HUES6 (cell line): ENCODE results near the gene ADAP1.
"Not testable (repeated sequence)": the region's sequence is repeated elsewhere in the genome, so short reads cannot be mapped to it uniquely, and the experiment has no call there.

Experiments
- H3K27ac ChIP-seq: 2 replicates; pipeline ENCODE4 v1.7.0; 2013; ENCODE audit warnings: low read depth, mild to moderate bottlenecking, low read length, inconsistent platforms
- H3K27me3 ChIP-seq: 2 replicates; pipeline ENCODE4 v1.6.1; 2013; ENCODE audit warnings: low read length; ENCODE audit not compliant: control insufficient read depth, insufficient read depth
- H3K36me3 ChIP-seq: 2 replicates; pipeline ENCODE4 v1.6.1; 2013; ENCODE audit warnings: low read length; ENCODE audit not compliant: control insufficient read depth, insufficient read depth
- H3K4me1 ChIP-seq: 2 replicates; pipeline ENCODE4 v1.6.1; 2013; ENCODE audit warnings: low read length; ENCODE audit not compliant: control insufficient read depth, insufficient read depth
- H3K4me3 ChIP-seq: 2 replicates; pipeline ENCODE4 v1.5.1; 2013; ENCODE audit warnings: low read depth, low read length
- H3K9ac ChIP-seq: one replicate; pipeline ENCODE4 v1.6.1; 2013; ENCODE audit warnings: mild to moderate bottlenecking, low read length
- H3K9me3 ChIP-seq: 2 replicates; pipeline ENCODE4 v1.6.1; 2013; ENCODE audit warnings: low read depth, low read length; ENCODE audit not compliant: control insufficient read depth, insufficient read depth

The ADAP1 gene

DNA sequence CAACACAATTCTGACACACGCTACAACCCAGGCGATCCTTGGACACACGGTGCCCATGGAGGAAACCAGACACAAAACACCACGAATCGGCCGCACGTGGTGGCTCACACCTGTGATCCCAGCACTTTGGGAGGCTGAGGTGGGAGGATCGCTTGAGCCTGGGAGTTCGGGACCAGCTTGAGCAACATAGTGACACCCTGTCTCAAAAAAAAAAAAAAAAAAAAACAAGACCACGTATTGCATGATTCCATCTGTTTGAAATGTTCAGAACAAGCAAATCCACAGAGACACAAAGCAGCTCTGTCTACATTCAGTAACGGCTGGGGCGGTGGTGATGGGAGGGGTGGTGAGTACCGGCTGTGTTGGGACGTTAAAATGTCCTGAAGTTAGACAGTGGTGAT, 25.2 kb downstream of the ADAP1 start:
- Histone ChIP-seq H3K4me1 (no peaks in the 10 kb centered on the region), H3K9ac (no peak overlapping the region)

DNA sequence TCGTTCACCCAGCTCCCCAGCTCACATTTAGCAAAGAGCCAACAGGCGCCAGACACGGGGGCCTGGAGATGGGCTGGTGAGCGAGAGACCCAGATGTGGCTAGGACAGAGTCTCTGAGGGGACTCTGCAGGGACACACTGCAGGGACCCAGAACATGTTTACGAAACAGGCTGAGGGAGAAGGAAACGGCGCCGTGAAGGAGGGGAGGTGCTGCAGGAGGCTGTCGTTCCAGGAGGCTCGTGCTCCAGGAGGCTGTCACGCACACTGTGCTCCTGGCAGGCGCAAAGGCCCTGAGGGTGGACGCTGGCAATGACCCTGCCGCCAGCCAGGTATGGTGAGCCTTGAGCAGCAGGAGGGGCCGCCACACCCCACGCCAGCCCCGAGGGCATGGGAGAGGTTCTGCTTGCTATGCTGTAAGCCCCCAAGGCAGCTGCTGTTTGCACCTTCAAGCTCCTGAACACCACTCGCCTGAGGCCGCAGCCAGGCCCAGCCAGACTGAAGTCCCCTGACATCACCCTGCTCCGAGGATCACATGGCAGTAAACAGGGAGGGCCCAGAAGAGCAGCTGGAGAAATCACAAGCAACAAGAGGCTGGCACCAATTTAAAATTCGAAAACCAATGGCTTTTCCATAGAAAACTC, 27.3 kb downstream of the ADAP1 start:
- H3K9ac ChIP-seq: no peak overlapping the region
- H3K4me1 ChIP-seq: peaks cover 10% of the 10 kb centered on the region; the same call in 1 of the 2 replicates
- H3K27me3 ChIP-seq: no peaks in the 10 kb centered on the region
- H3K27ac ChIP-seq: no peak overlapping the region
- no peak overlapping the region for H3K4me3 ChIP-seq
- H3K36me3 ChIP-seq: no peaks in the 10 kb centered on the region
- no peaks in the 10 kb centered on the region for H3K9me3 ChIP-seq

More for the DNA sequence above, 25.2 kb downstream of the ADAP1 start:
- no peak overlapping the region for H3K27ac ChIP-seq
- H3K4me3 ChIP-seq: no peak overlapping the region
- no peaks in the 10 kb centered on the region for H3K36me3 ChIP-seq
- no peaks in the 10 kb centered on the region for H3K27me3 ChIP-seq
- H3K9me3 ChIP-seq: no peaks in the 10 kb centered on the region

DNA sequence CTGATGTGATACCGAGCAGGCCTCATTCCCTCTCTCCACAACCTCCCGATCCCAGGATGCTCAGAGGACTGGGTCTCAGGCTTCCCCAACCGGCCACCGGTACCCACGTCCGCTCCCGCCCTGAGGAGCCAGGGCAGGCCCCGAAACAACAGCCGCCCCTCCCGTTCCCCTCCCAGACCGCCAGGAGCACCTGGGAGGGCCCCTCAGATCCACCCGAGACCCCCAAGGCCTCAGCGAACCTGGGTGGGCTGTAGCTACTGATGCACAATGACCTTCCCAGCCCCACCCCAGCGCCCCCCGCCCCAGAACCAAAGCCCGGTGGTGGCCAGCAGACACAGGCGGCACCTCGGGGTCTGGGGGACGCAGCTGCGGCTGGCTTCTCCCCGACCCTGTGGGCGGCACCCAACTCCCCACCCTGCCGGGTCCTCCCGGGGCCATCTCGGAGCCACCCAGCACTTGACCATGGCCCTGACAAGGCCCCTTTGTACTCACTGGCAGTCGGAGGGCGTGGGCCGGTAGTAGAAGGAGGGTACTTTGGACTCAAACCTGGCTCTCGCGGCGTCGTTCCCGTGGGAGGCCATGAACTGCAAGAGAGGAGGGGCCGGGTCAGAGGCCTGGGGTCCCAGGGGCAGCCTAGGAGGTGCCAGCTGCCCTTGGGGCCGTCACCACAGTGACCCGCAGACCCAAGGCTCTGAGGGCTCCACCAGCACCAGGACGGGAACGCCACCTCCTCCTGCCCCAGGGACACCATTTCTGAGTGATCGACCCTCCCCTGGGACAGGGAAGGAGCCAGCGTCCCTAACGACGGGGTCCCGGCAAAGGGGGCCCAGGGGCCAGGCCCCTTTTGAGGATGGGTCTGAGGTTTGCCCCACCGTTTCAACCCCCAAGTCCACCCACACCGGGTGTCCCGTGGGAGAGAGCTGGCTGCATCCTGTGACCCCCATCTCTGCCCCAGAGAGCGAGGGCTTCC, 28.1 kb downstream of the ADAP1 start:
- H3K27me3 ChIP-seq: no peaks in the 10 kb centered on the region
- H3K4me3 ChIP-seq: no peak overlapping the region
- H3K27ac ChIP-seq: no peak overlapping the region
- no peak overlapping the region for H3K9ac ChIP-seq
- peaks cover 10% of the 10 kb centered on the region; the same call in 1 of the 2 replicates for H3K4me1 ChIP-seq
- H3K9me3 ChIP-seq: no peaks in the 10 kb centered on the region
- H3K36me3 ChIP-seq: no peaks in the 10 kb centered on the region

DNA sequence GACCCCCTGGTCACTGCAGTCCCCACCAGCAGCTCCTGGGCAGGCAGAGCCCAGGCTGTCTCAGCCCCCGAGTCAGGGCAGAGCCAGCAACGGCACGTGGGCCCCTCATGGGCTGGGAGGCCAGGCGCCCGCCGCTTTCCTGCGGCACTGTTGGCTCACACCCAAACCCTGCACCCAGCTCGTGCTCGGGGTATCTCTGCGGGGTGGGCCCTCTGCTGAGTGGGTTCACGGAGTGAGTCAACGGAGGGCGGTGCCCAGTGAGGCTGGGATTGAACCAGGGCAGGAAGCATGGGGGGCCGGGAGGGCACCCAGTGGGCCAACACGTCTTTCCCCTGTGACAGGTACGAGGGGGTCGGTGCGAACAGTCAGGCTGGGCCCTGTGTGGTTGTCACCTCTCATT, 28.9 kb downstream of the ADAP1 start:
- no peak overlapping the region for H3K27ac ChIP-seq
- H3K36me3 ChIP-seq: no peaks in the 10 kb centered on the region
- H3K4me1 ChIP-seq: peaks cover 10% of the 10 kb centered on the region; the same call in 1 of the 2 replicates
- H3K9ac ChIP-seq: no peak overlapping the region
- no peaks in the 10 kb centered on the region for H3K27me3 ChIP-seq
- H3K9me3 ChIP-seq: no peaks in the 10 kb centered on the region
- no peak overlapping the region for H3K4me3 ChIP-seq

DNA sequence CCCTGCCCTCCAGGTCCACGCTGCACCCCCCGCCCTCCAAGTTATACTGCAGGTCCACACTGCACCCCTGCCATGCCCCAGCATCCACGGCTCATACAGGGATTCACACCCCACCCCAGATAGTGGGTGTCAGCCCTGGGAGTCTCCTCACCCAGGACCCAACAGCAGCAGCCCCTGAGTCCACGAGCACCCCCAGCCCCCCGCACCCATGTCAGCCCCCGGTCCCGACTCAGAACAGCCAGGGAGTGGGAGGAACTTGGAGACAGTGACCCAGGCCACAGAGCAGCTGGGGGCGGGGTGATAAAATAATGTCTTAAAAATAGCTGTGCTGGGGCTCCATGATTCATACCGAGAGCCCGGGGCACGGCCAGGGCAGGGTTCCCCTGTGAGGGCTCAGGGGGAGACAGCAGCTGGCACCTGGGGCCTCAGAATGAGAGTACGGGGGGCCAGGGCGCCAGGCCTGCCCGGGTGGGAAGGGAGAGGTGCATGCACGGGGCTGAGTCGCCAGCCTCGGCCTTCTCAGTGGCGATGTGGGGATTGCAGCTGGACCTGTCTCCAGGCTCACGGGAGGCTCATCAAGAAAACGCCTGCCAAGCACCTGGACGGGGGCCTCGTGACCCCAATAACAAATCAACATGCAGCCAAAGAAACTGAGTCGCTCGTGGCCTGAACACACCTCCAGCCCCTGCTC, 29.8 kb downstream of the ADAP1 start:
- Histone ChIP-seq H3K27me3 (no peaks in the 10 kb centered on the region), H3K36me3 (no peaks in the 10 kb centered on the region), H3K4me1 (peaks cover 10% of the 10 kb centered on the region; the same call in 1 of the 2 replicates), H3K4me3 (no peak overlapping the region), H3K9me3 (no peaks in the 10 kb centered on the region), H3K9ac (no peak overlapping the region), H3K27ac (no peak overlapping the region)

DNA sequence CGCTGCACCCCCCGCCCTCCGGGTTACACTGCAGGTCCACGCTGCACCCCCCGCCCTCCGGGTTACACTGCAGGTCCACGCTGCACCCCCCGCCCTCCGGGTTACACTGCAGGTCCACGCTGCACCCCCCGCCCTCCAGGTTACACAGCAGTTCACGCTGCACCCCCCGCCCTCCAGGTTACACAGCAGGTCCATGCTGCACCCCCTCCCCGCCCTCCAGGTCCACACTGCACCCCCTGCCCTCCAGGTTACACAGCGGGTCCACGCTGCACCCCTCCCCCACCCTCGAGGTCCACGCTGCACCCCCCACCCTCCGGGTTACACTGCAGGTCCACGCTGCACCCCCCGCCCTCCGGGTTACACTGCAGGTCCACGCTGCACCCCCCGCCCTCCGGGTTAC, 30.4 kb downstream of the ADAP1 start:
- H3K9me3 ChIP-seq, H3K36me3 ChIP-seq, H3K9ac ChIP-seq, H3K4me1 ChIP-seq, H3K27ac ChIP-seq, H3K27me3 ChIP-seq, H3K4me3 ChIP-seq: not testable (repeated sequence)

DNA sequence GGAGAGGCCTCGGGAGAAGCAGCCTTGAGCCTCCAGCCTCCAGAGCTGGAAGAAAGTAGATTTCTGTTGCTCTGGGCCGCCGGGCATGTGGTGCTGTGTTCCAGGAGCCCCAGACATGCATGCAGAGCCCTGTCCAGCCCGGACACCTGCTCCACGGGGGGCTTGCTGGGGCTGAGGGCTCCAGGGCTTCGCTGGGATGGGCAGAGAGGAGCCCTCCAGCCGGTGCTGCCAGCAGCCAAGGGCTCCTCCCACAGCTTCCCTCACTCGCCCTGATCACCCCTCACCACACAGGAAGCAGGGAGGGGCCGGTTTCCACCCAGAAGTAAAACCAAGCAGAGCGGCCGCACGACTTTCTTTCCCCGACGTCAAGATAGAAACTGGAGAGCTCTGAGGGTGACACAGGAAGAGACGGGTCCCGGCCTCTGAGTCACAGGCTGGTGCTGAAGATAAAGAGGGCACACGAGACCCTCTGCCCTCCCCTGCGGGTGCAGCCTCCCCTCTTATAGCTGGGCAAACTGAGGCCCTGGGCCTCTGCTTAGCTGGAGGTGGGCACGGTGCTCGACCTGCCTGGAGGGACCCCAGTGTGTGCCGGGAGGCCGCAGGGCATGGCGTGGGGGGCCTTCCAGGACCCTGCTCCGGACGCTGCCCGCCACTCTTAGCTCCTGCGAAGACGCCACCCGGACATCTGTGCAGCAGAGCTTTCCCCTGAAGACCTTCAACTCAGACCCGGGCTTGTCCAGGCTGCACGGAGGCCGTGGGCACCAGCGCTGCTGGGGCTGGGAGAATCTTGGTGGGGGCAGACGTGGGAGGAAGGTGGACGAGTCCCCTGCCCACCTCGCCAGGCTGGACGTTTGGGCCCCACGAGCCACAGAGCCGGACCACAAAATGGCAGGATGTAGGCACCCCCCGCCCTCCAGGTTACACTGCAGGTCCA, 31.1 kb downstream of the ADAP1 start:
- Histone ChIP-seq H3K27me3 (no peaks in the 10 kb centered on the region), H3K9me3 (no peaks in the 10 kb centered on the region), H3K36me3 (no peaks in the 10 kb centered on the region), H3K9ac (no peak overlapping the region), H3K27ac (no peak overlapping the region), H3K4me1 (peaks cover 10% of the 10 kb centered on the region; the same call in 1 of the 2 replicates), H3K4me3 (no peak overlapping the region)

DNA sequence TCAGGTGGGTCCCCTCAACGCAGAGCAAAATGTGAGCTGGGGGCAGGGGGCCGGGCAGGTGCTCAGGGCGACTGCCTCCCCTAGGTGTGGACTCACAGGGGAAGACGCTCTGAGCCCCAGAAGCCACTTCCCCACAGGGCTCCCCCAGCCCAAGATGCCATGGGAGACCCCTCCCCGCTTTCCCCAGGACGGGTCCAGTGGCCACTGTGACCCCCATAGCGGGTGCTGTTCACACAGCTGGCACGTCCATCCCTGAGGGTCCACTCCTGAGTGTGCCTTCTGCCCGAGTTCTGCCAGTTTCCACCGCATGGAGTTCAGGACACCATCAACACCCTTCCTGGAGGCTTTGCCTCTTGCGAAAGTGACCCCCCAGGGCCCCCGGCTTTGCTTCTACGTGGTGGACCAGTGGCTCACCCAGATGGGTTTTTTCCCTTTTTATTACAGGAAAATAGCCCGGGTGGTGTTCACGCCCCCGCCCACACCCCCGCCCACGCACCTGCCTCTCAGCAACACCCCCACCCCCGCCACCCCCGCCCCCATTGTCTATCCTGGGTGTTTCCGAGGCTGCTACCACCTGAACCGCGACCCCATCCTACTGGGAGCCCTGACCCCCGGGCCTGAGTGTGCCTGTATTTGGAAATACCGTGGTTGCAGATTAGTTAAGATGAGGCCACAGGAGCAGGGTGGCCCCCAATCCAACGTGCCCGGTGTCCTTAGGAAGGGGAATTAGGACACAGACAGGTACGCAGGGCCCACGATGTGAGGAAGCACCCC, 32.0 kb downstream of the ADAP1 start:
- H3K27ac ChIP-seq: no peak overlapping the region
- H3K9ac ChIP-seq: no peak overlapping the region
- H3K36me3 ChIP-seq: no peaks in the 10 kb centered on the region
- peaks cover 10% of the 10 kb centered on the region; the same call in 1 of the 2 replicates for H3K4me1 ChIP-seq
- no peak overlapping the region for H3K4me3 ChIP-seq
- H3K27me3 ChIP-seq: no peaks in the 10 kb centered on the region
- no peaks in the 10 kb centered on the region for H3K9me3 ChIP-seq

DNA sequence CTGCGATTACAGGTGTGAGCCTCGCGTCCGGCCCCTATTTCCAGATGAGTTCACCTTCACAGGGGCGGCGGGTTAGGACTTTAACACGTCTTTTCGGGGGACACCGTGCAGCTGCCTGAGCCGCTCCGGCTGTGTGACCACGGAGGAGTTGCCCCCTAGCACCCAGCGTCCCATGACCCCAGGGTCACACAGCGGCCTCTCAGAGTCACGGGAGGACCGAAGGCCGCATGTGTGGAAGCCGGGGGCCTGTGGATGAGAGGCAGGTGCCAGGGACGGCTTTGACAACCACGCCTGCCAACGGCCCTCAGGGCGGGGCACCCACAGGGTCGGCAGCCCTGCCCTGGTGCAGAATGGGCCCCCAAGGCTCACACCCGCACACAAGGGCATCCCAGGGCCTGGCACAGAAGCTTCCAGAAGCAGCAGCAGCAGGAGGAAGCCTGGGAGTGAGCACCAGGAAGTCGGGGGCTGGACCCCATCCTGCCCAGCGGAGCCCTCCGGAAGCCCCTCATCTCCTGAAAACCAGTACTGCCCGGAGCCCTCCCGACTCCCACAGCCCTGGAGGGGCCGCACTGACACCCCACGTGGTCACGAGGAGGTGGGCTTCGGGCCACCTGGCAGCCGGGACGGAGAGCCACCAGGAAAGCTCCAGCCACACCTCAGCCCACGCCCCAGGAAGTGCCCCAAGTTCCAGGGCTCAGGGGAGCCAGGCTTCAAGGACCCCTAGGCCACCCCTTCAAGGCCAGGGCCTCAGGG, 32.7 kb downstream of the ADAP1 start:
- Histone ChIP-seq H3K27ac (no peak overlapping the region), H3K4me3 (no peak overlapping the region), H3K36me3 (no peaks in the 10 kb centered on the region), H3K9me3 (no peaks in the 10 kb centered on the region), H3K4me1 (peaks cover 10% of the 10 kb centered on the region; the same call in 1 of the 2 replicates), H3K27me3 (no peaks in the 10 kb centered on the region), H3K9ac (no peak overlapping the region)
